Measurements from ENCODE around the gene PPL. TPM values are rescaled to one million over a fixed set of nuclear protein-coding genes. Genes with fewer than 3 reads are reported as not detected.

The PPL gene
- total and polyA plus RNA-seq, 2 of the 13 experiments (the other 11 are each of a cell fraction or from before 2014, with no cell fraction given) = 5.7 to 6.6 TPM

- TF ChIP-seq DNMT1 (CRISPR knock-in tag; IDR thresholded peaks at IDR 0.05) (no peak), SOX13 (IDR thresholded peaks at IDR 0.05) (peak; percentile 76), SOX13 (CRISPR knock-in tag; conservative IDR thresholded peaks at IDR 0.05 in 1 of 2, IDR thresholded peaks at IDR 0.05 in 1 of 2) (peak in 1 of 2 experiments; percentile 90; a peak in 2 of 4 replicates), MTA1 (CRISPR knock-in tag; IDR thresholded peaks at IDR 0.05; ENCODE audit: borderline replicate concordance) (peak; percentile 84), GATAD2A (CRISPR knock-in tag; IDR thresholded peaks at IDR 0.05) (peak; percentile 95), ZNF142 (CRISPR knock-in tag; IDR thresholded peaks at IDR 0.05) (no peak; the same call in 1 of the 2 replicates), KDM4B (CRISPR knock-in tag; IDR thresholded peaks at IDR 0.05) (peak; percentile 87), MTF1 (CRISPR knock-in tag; IDR thresholded peaks at IDR 0.05) (no peak), THAP9 (CRISPR knock-in tag; IDR thresholded peaks at IDR 0.05; ENCODE audit: borderline replicate concordance) (peak; percentile 39; the same call in 1 of the 2 replicates), ZNF564 (CRISPR knock-in tag; IDR thresholded peaks at IDR 0.05) (no peak), SKIL (CRISPR knock-in tag; IDR thresholded peaks at IDR 0.05; ENCODE audit: borderline replicate concordance) (peak; percentile 53; the same call in 1 of the 2 replicates), MXD4 (CRISPR knock-in tag; IDR thresholded peaks at IDR 0.05) (peak; percentile 65; the same call in 1 of the 2 replicates), ZNF703 (CRISPR knock-in tag; IDR thresholded peaks at IDR 0.05; ENCODE audit: borderline replicate concordance) (no peak), ZBTB42 (CRISPR knock-in tag; IDR thresholded peaks at IDR 0.05) (no peak), RNF2 (conservative IDR thresholded peaks at IDR 0.05; ENCODE audit: low read depth) (no peak; the same call in 1 of the 2 replicates), BRCA1 (CRISPR knock-in tag; IDR thresholded peaks at IDR 0.05) (no peak), ZIK1 (CRISPR knock-in tag; IDR thresholded peaks at IDR 0.05; ENCODE audit: borderline replicate concordance, low read depth) (no peak; the same call in 1 of the 2 replicates)
Observed at GRCh38 chr16:4944333-4945281, 7.7 kb upstream of the PPL start (continued).

All from HepG2 (cell line).